Fibroblast of gingiva (primary cell): Measurements from ENCODE around the gene STAMBPL1.
A peak's percentile ranks its signal among the peaks of the same experiment; 100 is the strongest.

Experiments used
- DNase-seq: peaks from one replicate; pipeline ENCODE4 v3.0.0-alpha.2; 2011; ENCODE audit warnings: low read depth

STAMBPL1 gene

DNA sequence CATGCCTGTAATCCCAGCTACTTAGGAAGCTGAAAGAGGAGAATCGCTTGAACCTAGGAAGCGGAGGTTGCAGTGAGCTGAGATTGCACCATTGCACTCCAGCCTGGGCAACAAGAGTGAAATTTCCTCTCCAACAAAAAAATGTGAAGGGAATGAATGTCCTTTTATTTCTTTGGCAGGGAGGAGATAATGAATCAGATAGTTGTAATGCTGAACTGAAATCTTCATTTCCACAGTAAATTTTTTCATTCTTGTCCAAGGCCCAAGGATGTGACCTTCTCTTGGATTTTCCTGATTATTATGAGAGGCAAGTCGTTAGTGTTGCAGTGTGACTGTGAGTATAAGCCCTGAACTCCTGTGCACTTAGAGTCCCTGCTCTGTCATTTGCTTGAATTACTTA is 13.6 kb downstream of the STAMBPL1 start:
- peak; percentile 82 for DNase-seq

DNA sequence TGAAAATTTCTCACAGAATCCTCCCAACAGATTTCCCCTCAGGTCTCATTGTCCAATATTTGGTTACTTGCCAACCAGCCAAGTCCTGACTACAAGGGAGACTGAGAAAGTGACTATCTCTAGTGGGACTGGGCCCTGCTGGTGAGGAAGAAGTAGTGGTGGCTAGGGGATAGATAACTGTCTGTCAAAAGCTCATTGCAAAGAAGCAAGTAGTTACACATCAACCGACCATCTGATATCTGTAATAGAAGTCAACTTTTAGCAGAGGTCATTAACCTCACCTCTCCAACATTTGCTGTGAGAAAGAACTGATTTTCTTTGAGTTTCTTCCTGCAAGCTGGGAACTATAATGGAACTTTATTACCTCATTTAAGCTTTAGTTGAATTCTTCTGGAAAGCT is 15.2 kb downstream of the STAMBPL1 start:
- DNase-seq, result no peak

DNA sequence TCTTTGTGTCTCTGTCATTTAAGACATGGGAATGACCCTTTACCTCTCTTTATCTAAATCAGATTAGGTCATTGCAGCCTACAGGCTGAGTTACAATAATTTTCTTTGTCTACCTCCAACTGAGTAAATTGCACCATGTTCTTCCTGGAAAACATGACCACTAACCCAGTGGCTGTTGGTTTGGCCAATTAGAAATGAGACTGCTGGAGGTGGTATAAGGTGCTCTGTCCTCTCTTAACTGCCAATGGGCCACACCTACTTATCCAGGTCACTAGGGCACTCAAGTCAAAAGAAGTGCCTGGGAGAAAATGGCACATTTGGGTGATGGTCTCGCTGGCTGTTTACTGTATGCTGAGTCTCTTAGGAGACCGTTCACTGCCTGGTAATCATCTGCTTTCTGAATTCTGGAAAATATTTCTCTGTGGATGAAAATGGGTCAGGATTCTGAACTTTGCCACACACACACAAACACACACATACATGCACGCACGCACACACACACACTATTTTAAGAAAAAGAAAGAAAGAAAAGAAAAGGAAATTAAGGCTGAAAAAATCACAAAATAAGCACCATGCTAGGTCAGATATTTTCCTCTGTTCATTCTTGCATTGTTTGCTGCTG is 16.4 kb downstream of the STAMBPL1 start:
- peak; percentile 9 for DNase-seq

DNA sequence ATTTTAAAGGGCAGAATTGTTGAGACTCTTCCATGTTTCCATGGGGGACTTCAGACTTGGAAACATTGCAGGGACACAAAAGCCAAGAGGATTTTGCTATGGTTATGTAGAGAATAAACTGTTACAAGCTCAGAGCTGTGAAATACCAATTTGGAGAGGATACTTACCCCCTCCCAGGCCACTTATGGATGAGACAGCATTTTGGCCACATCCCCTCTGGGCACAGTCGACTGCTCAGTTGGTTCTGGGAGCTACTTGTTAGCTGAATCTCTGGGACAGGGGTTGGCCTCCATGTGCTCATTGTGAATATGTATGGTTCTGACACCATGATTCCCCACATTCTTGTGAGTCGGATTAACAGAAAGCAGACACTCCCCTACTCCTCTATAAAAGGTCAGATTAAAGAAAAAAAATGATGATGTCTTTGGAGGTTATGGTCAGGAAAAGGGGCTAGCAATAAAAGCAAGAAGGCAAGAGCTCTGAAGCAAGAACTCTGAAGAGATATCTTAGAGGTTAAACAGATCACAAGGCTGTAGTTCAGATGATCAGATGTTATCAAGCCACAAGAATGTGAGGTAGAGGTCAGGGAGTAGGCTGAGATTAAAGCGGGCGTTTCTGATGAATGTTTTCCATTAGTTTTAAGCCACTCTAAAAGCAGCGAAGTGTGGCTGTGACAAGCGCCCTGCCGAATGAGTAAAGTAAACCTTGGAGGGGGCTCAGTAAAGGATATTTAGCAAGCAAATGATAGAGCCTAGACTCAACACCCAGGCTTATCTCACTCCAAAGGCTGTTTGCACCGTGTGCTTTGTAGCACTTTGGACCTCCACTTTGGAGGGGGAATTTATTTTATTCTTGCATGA is 17.2 kb downstream of the STAMBPL1 start:
- peak; percentile 80 for DNase-seq

DNA sequence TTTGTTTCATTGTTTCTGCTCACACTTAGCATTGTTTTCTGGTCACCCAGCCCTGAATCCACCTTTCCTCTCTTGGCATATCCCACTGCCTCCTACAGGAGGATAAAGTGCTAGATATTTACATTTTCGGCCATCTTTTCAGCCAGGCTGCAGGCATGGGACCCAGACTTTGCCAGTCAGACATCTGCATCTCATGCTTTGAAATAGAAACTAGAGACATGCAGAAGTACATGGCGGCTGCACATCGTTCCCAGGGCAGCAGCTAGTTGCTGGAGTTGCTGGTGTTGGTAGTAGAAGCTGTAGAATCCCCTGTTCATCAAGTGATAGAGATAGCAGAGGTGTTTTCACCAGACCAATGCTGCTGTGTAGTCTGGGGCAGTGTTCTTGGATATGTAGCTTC is 18.7 kb downstream of the STAMBPL1 start:
- DNase-seq, result no peak

DNA sequence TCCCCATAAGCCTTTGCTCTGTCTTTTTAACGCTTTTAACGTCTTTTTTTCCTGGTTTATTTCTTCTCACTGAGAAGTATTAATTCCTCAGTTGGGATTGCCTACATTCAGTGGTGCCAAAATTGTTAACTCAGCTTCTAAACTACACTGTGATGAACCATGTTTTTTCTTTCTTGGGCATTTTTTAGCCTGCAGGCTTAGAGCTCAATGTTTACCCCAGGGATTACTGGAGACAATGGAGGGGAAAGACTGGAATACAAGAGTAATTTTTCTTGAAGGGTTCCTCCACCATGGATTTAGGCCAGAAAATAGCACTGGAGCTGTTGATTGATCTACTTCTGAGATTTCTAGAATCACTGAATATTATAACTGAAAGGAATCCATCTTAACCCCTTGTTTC is 19.8 kb downstream of the STAMBPL1 start:
- peak; percentile 15 for DNase-seq

DNA sequence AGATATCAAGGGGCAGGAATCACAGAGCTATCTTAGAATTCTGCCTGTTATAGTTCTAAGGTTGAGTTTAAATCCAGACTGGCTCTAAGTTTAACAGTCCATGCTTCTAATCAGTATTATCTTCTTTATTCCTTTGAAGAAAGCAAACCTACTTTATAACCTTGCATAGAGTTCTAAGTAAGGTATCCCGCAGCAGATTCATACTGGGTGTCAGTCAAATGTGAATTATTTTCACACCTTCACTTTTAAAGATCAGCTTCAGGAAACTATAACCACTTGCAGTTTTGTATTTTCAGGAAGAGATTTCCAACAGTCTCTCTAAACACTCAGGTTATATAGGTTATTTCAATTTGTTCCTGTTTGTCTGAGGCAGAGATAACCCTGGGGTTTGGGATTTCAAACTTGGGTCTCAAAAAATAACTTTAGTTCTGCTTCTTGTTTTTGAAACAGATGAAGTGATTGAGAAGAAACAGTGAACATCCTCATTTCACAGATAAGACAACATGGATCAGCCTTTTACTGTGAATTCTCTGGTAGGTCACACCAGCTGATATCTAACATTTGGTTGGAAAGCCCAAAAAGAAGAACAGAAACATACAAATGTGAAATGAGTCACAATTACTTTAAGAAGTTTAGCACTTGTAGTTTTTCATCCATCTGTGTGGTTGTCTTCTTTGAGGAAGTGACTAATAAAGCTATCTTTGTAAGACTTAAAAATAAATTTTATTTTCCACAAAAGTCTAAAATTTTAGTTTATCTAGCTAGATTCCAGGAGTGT is 21.4 kb downstream of the STAMBPL1 start:
- DNase-seq, result no peak

DNA sequence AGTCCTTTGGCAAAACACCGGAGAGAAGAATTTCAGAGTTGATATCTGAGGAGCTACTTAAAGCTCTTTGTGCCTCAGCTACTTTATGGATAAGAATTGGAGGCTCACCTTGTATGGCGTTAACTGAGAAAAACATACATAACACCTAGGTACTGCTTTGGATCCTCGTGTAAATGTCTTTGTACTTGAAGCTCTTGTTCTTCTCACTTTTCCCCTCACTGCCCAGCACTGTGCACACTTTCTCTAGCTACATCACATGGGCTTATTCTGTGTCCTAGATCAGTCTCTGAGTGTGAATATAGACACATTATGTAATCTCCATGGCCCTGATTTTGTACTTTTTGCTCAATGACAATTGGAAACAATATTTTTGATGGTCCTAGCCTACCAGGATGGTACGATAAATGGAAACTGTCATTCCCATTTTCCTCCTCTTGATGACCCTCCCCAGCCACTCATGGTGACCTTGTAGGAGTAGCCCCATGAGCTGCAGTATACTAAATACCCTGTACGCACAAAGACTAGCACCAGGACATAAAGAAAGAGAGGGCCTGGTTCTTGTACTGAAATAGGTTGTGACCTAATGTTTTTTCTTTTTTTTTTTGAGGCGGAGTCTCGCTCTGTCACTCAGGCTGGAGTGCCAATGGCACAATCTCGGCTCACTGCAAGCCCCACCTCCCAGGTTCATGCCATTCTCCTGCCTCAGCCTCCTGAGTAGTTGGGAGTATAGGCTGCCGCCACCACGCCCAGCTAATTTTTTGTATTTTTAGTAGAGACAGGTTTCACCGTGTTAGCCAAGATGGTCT is 22.1 kb downstream of the STAMBPL1 start:
- no peak for DNase-seq

DNA sequence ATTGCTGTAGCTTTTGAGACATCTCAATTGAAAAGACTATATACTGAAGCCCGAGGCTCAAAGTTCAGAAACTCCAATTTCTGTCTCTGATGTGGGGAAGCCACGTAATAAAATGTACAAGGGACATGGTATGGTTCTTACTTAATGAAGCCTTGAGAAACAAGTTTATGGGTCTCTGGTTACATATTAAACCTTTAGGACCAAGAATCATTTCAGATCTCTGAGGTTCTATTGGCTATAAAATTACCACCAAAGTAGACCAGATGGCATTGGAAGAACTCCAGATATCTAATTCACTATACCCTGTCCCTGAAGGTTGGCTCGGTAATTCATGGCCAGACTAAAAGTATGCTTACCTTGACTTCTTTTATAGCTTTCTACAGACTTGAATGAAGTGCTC is 23.7 kb downstream of the STAMBPL1 start:
- DNase-seq, result no peak

DNA sequence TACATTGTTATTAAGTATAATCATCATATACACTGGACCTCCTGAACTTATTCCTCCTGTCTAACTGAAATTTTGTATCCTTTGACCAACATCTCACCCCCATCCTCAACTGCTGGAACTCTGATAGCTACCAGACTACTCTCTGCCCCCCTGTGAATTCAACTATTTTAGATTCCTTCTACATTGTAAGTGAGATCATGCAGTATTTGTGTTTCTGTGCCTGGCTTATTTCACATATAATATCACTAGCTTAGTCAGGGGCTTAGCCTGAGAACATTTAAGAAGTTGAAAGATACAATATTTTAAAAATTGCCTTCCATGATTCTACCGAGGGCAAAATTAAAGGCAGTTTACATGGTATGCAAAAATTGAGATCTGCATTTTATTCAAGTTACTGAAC is 26.9 kb downstream of the STAMBPL1 start:
- no peak for DNase-seq

DNA sequence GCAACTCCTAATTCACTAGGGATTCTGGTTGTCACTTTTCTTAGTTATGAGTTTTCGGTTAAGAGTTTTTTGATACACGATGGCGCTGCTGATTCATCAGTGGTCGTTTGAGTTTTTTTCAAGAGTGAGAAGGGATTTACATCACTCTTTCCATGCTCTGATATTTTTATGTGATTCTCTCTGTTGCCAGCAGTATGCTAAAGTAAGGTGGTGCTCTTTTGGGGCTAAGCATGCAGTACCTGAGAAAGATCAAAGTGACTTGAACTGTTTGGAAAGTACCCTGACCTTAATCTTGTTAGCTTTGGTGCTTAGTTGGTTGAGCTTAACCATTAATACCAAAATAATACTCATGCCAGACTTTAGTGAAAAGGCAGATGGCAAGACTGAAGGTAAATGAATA is 28.1 kb downstream of the STAMBPL1 start:
- DNase-seq, result no peak

DNA sequence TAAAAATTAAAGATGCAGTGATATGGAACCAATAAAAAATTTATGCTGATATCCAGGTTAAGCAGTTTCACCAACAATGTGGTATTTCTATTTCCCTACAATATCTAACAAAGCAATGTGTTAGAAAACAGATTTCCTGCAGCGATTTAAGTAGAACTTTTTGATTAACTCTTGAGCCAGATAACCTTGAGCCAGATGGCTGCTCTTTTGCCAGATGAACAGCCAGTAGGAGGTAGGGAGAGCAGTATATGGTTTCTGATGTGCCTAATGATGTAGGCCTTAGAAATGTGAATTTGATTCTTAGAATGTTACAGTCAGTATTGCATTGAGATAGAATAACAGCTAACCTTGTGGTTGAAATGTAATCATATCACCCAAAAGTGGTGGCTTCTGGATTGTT is 31.1 kb downstream of the STAMBPL1 start:
- no peak for DNase-seq

DNA sequence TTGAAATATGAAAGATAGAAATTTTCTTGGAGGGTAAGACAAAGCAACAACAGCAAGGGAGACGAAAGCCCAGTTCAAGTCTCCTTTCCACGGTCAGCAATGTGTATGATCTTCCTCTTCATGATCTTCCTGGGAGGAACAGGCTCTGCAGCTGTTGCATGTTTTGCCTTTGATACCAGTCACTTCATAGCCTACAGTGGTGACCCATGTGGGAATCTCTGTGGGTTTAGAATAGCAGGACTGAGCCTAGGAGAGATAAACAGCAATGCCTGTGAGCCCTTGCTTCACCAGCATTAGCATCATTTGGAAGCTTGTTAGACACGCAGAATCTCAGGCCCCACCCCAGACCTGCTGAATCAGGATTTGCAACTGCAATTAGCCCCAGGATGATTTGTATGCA is 31.8 kb downstream of the STAMBPL1 start:
- no peak for DNase-seq

DNA sequence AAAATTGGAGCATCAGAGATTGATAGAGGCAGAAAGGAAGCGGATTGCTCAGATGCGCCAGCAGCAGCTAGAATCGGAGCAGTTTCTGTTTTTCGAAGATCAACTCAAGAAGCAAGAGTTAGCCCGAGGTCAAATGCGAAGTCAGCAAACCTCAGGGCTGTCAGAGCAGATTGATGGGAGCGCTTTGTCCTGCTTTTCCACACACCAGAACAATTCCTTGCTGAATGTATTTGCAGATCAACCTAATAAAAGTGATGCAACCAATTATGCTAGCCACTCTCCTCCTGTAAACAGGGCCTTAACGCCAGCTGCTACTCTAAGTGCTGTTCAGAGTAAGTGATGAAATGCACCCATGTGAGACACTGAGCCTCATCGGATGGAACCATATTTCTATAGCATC is 33.1 kb downstream of the STAMBPL1 start:
- DNase-seq, result peak; percentile 45

DNA sequence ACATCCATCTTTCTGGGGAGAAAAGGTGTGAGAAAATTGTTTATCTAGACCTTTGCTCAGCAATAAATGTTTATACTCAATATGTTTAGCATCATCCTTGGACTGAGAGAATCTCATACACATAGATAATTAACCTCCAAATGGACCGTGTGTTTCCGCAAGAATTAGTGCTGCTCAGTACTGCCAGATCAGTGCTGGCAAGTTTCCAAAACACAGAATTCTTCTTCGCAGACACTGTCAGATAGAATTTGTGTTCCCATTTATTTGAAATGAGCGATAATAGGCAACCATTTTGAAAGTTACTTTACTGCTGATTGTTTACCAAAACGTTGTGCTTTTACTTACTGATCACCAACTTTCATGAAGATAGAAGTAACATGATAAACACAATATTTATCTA is 33.7 kb downstream of the STAMBPL1 start:
- no peak for DNase-seq

DNA sequence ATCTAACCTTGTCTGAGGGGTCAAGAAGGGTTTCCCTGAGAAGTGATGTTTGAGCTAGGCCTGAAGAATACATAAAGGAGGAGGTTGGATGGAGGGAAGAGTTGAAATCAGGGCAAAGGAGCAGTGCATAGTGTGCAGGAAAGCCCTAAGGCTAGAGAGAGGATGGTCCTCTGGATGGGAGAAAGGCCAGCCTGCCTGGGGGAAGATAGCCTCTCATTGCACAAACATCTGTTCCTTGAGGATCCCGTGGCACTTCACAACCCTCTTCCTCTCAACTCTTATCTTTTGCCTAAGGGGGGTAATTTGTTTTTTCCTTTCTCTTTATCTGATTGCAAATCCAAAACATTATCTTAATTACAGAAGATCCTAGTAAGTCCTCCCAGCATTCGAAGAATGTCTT is 35.7 kb downstream of the STAMBPL1 start:
- DNase-seq, result no peak

DNA sequence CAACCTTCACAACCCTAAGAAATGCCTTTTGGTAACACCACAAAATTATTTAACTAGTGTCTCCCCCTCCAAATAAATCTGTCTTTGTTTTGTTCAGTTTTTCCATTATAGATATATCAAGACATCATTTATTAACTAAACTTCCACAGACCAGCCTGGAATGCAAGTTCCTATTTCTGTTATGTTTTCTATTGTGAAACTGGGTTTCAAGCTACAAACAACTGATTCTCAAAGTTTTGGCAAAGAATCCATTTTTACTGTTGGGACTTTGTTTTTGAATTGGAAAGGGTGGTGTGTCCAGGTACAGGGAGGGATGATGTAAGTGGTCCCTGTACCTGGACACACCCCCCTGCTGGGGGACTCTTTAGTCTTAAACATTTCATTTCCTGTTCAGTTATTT is 36.2 kb downstream of the STAMBPL1 start:
- peak; percentile 50 for DNase-seq

DNA sequence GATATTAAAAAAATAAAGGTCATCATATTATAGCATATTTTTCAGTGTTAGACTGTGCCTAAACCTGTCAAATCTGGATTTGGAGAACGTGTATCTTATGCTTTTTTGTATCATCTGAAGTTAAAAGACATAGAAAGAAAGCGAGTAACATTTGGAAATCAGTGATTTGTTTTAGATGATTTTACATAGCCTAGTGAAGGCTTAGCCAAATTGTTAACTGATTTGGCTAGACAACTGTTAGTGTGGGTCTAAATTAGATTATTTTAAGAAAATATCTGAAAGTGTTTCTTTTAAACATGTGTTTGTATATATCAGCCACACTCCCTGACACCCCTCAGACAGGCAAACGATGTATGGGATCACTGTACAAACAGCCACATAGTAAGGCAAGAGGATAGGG is 36.9 kb downstream of the STAMBPL1 start:
- DNase-seq, result no peak

DNA sequence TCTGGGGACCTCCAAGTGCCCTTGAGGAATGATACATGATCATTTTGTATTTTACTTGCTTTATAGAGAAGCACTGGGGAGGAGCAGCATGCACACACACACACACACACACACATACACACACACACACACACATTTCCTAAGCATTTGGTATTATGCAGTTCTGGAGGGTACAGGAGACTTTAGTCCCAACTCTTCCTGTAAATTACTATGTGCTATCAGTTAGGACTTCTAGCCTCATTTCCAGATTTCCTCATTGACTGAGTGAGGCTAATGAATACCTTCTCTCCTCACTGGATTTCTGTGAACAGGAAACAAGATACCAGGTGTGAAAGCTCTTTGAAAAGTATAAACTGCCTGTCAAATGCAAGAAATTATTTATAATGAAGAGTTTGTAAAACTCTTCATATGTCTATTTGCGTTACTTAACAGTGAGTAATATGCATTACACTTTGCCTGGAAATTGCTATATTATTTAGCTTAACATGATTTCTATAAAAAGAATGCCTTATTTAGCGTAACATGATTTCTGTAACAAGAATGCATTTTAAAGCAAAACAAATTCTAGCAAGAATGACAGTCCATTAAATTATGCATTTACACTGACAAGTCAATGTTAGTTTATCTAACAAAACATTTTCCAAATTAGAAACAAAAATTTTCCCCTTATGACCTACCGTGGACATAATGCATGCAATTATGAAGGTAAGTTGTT is 38.3 kb downstream of the STAMBPL1 start:
- no peak for DNase-seq

DNA sequence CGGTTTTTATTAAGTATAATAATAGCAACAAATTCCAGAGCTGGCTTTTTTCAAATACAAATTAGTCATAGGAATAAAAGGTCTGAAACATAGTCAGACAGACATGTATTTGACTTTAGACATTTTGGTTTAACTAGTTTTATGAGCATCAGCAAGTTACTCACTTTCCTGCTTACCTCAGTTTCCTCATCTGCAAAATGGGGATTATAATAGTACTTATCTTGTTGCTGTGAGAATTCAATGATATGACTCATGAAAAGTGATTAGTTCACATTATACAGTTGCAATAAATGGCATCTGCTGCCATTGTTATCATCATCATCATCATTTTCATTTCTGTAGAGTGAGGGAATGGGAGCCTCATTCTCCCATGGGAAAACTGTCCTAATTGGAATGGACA is 39.0 kb downstream of the STAMBPL1 start:
- no peak for DNase-seq

DNA sequence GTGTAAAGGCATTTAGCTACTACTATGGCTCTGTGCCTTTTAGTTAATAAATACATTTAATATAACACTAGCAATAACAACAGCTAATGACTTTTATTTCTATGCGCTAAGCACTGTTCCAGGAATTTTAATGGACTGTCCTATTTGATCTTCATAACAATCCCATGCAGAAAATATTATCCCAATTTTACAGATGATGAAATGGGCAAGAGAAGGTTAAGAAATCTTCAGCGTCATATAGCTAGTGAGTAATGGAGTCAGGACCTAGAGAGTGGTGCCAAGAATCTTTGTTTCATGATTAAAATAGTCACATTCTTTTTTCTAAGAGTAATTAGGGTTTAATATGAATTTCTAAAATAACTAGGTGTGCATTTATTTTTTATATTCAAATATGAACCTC is 40.2 kb downstream of the STAMBPL1 start:
- DNase-seq, result peak; percentile 74
